NOMO-1 treated with DMSO at 0.1 percent for 48 hours (cell line): ENCODE measurements around the gene HAVCR1.
A peak's percentile ranks its signal among the peaks of the same experiment; 100 is the strongest.
"Not testable (repeated sequence)": the region's sequence is repeated elsewhere in the genome, so short reads cannot be mapped to it uniquely, and the experiment has no call there.

Source experiments
- DNase-seq: peaks from one replicate; lab custom pipeline; 2025; ENCODE audit not compliant: unreplicated experiment; lab: John Stamatoyannopoulos, UW

The HAVCR1 gene

GRCh38 chr5:157059093-157059539 lies at the start of gene HAVCR1:
HAVCR1 (minus strand) TSS chr5:157059116; CDS start chr5:157057943, 1,173 bp downstream.
- DNase-seq, result no peak

GRCh38 chr5:157107508-157107907 lies 48.6 kb upstream of the HAVCR1 start:
- no peak for DNase-seq

GRCh38 chr5:157106630-157107461 lies 47.9 kb upstream of the HAVCR1 start:
- DNase-seq, result peak; percentile 68

GRCh38 chr5:157100140-157100679 lies 41.3 kb upstream of the HAVCR1 start:
- peak; percentile 89 for DNase-seq

- no peak for DNase-seq
These were observed 29.6 kb upstream of the HAVCR1 start for GRCh38 chr5:157088342-157088990.

- no peak for DNase-seq
These were observed 27.9 kb upstream of the HAVCR1 start for GRCh38 chr5:157086751-157087359.

GRCh38 chr5:157085930-157086329 lies 27.0 kb upstream of the HAVCR1 start:
- DNase-seq, result peak; percentile 67

- no peak for DNase-seq
These were observed 21.4 kb upstream of the HAVCR1 start for GRCh38 chr5:157080286-157080685.

- peak; percentile 41 for DNase-seq
These were observed 17.6 kb upstream of the HAVCR1 start for GRCh38 chr5:157076558-157076957.

GRCh38 chr5:157072508-157072907 lies 13.6 kb upstream of the HAVCR1 start:
- no peak for DNase-seq

GRCh38 chr5:157069949-157070348 lies 11.0 kb upstream of the HAVCR1 start:
- DNase-seq, result no peak

- DNase-seq, result no peak
These were observed 9.9 kb upstream of the HAVCR1 start for GRCh38 chr5:157068785-157069184.

GRCh38 chr5:157068339-157068738 lies 9.4 kb upstream of the HAVCR1 start:
- no peak for DNase-seq

- no peak for DNase-seq
These were observed 8.1 kb upstream of the HAVCR1 start for GRCh38 chr5:157067005-157067404.

- DNase-seq, result no peak
These were observed 7.2 kb upstream of the HAVCR1 start for GRCh38 chr5:157066080-157066479.

- no peak for DNase-seq
These were observed 5.0 kb upstream of the HAVCR1 start for GRCh38 chr5:157063776-157064430.

GRCh38 chr5:157059891-157060290 lies 975 bp upstream of the HAVCR1 start:
- DNase-seq, result no peak

- no peak for DNase-seq
These were observed 1.2 kb downstream of the HAVCR1 start for GRCh38 chr5:157057459-157058370.

GRCh38 chr5:157056848-157057247 lies 2.1 kb downstream of the HAVCR1 start:
- DNase-seq, result not testable (repeated sequence)
